SK-N-DZ (cell line): ENCODE measurements around the gene WDR18.

Experiments used
- DNase-seq: peaks from one replicate; pipeline ENCODE4 v3.0.0-alpha.2; 2015; ENCODE audit warnings: low spot score
- small RNA-seq, 2 experiments: library from RNA; depleted of rRNA; stranded (forward); fragments of <200 nt; gene quantifications; one replicate each; pipeline ENCODE3, GENCODE V24; 2014

The WDR18 gene

DNA sequence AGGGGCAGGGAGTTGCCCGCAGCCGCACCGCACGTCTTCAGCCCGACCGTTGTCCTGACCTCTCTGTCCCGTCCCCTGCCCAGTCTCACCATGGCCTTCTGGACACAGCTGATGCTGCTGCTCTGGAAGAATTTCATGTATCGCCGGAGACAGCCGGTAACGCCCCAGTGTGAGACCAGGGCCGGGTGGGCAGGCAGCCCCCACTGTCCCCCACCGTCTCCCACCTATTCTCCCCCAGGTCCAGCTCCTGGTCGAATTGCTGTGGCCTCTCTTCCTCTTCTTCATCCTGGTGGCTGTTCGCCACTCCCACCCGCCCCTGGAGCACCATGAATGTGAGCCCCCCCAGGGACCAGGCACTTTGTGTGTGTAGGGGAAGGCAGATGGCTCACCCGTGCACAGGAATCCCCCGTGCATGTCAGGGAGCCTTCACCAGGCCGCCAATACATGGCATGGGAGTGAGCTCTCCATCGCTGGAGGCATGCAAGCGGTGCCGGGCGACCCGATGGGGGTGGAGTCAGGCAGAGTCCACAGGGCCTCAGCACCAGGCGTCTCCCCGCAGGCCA lies 57.2 kb downstream of the WDR18 start:
- no peak for DNase-seq

DNA sequence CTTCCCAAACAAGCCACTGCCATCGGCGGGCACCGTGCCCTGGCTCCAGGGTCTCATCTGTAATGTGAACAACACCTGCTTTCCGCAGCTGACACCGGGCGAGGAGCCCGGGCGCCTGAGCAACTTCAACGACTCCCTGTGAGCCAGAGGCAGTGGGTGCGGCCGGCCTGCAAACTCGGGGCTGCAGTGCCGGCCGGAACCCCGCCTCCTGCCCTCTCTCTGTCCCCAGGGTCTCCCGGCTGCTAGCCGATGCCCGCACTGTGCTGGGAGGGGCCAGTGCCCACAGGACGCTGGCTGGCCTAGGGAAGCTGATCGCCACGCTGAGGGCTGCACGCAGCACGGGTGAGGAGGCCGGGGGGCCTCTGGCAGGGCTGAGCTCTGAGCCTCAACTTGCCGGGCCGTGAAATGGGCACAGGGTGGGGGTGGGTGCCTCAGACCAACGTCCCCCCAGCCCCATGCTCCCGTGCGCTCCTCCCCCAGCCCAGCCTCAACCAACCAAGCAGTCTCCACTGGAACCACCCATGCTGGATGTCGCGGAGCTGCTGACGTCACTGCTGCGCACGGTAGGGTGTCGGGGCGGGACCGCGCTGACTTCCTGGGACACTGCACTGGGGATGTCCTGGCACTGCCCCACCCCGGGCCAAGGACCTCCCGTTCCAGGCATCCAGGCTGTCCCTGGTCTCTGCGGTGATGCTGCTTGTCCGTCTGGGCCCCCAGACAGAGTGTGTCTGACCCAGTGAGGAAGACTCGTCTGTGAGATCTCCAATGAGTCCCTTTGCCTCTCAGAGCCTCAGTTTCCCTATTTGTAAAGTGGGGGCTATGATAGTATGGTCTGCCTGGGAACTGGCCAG lies 57.9 kb downstream of the WDR18 start:
- peak; percentile 77 for DNase-seq

DNA sequence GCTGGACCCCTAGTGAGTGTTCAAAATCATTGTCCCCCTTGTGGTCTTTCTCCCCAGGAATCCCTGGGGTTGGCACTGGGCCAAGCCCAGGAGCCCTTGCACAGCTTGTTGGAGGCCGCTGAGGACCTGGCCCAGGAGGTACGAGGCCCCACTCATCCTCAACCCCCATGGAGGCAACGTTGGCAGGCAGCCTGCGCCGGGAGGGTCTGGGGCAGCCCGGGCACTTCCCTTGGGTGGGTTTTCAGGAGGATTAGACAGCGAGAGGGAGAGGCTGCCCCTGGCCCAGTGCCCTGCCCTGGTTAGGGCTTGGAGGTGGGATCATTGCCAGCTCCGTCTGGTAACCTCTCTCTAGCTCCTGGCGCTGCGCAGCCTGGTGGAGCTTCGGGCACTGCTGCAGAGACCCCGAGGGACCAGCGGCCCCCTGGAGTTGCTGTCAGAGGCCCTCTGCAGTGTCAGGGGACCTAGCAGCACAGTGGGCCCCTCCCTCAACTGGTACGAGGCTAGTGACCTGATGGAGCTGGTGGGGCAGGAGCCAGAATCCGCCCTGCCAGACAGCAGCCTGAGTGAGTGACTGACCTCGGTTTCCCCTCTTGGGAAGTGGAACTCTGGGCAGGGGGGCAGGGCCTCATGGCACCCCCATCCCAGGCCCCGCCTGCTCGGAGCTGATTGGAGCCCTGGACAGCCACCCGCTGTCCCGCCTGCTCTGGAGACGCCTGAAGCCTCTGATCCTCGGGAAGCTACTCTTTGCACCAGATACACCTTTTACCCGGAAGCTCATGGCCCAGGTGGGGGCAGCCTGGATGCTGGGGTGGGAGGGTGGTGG lies 58.8 kb downstream of the WDR18 start:
- peak; percentile 59 for DNase-seq

Small RNA genes lying within 50 kb of the gene (small RNA-seq; reads per million reads assigned to genes)
- gene RNU6-2, result 0.60 to 0.98 reads per million in 2 experiments
